Measurements from ENCODE around the gene FOSL1. TPM values are rescaled to one million over a fixed set of nuclear protein-coding genes. Genes with fewer than 3 reads are reported as not detected.

The FOSL1 gene
- polyA plus RNA-seq, 3 donors = 2.5 to 28.2 (median 2.5) TPM

GRCh38 chr11:65917434-65918210, 17.4 kb upstream of the FOSL1 start:
- no peak for DNase-seq

GRCh38 chr11:65917077-65917433, 16.9 kb upstream of the FOSL1 start:
- intact Hi-C loops (cut with micrococcal nuclease) = no loop called here
- Mint-ChIP-seq H3K4me1 (peaks cover 55% of the 10 kb centered on the region), H3K9me3 (no peaks in the 10 kb centered on the region), H3K4me3 (peak overlapping the region; percentile 37 to 51), H3K36me3 (peaks cover 12 to 15% of the 10 kb centered on the region in 2 donors), H3K27me3 (ENCODE audit: low read depth in 3 of 3) (peaks cover 0 to 2% (median 0%) of the 10 kb centered on the region in 3 donors), H3K27ac (peak overlapping the region in 4 of 7 donors; percentile 28 to 82 (median 40))
- 100% methylated on average over 2 of the region's 3 CpGs for WGBS (ENCODE audit: insufficient coverage)
- no peak for DNase-seq
- Histone ChIP-seq H3K79me2 (ENCODE audit: insufficient read depth, low read length) (peaks cover 38% of the 10 kb centered on the region), H3K36me3 (replicated peaks in 1 of 2; ENCODE audit: control insufficient read depth in 1 of 2, insufficient read depth in 2 of 2, low read length in 2 of 2) (peaks cover 2 to 5% of the 10 kb centered on the region in 2 donors), H3K4me2 (replicated peaks; ENCODE audit: extremely low read depth, low read length, poor library complexity, severe bottlenecking) (peak overlapping the region; percentile 99), H4K20me1 (ENCODE audit: insufficient read depth, low read length) (peaks cover 10% of the 10 kb centered on the region), H3K9ac (ENCODE audit: insufficient read depth, low read length, poor library complexity, severe bottlenecking) (no peak overlapping the region), H2AFZ (ENCODE audit: insufficient read depth, low read depth, low read length, poor library complexity, severe bottlenecking) (no peak overlapping the region), H3K27ac (ENCODE audit: low read depth in 1 of 2, low read length in 2 of 2) (peak overlapping the region in 1 of 2 donors; percentile 85), H3K27me3 (ENCODE audit: control insufficient read depth in 2 of 2, insufficient read depth in 2 of 2, low read length in 2 of 2) (no peaks in the 10 kb centered on the region), H3K4me1 (ENCODE audit: control insufficient read depth in 1 of 2, insufficient read depth in 2 of 2, low read length in 2 of 2) (peaks cover 58 to 64% of the 10 kb centered on the region in 2 donors), H3K4me3 (replicated peaks in 1 of 3; ENCODE audit: low read depth in 2 of 3, low read length in 3 of 3) (peak overlapping the region in 1 of 3 experiments; percentile 99), H3K9me3 (replicated peaks in 1 of 2; ENCODE audit: control insufficient read depth in 1 of 2, insufficient read depth in 1 of 2, low read length in 2 of 2) (no peaks in the 10 kb centered on the region)
- TF ChIP-seq CTCF (IDR thresholded peaks at IDR 0.05) = no peak

More at GRCh38 chr11:65917434-65918210, 17.4 kb upstream of the FOSL1 start:
- peak overlapping the region; percentile 94 for H3K9ac ChIP-seq (ENCODE audit: insufficient read depth, low read length, poor library complexity, severe bottlenecking)
- H3K4me2 ChIP-seq (replicated peaks; ENCODE audit: extremely low read depth, low read length, poor library complexity, severe bottlenecking) = peak overlapping the region; percentile 99
- peaks cover 58 to 63% of the 10 kb centered on the region in 2 donors for H3K4me1 ChIP-seq (ENCODE audit: control insufficient read depth in 1 of 2, insufficient read depth in 2 of 2, low read length in 2 of 2)
- peak overlapping the region; percentile 93 to 99 (median 98) for H3K4me3 ChIP-seq (replicated peaks in 1 of 3; ENCODE audit: low read depth in 2 of 3, low read length in 3 of 3)
- peaks cover 10% of the 10 kb centered on the region for H4K20me1 ChIP-seq (ENCODE audit: insufficient read depth, low read length)
- peaks cover 58% of the 10 kb centered on the region for H3K4me1 Mint-ChIP-seq
- H3K9me3 ChIP-seq (replicated peaks in 1 of 2; ENCODE audit: control insufficient read depth in 1 of 2, insufficient read depth in 1 of 2, low read length in 2 of 2) = no peaks in the 10 kb centered on the region
- H3K27ac ChIP-seq (ENCODE audit: low read depth in 1 of 2, low read length in 2 of 2) = peak overlapping the region in 1 of 2 donors; percentile 94
- no peaks in the 10 kb centered on the region for H3K27me3 ChIP-seq (ENCODE audit: control insufficient read depth in 2 of 2, insufficient read depth in 2 of 2, low read length in 2 of 2)
- 97% methylated on average over 26 of the region's 35 CpGs for WGBS (ENCODE audit: insufficient coverage)
- peaks cover 5 to 10% of the 10 kb centered on the region in 2 donors for H3K36me3 ChIP-seq (replicated peaks in 1 of 2; ENCODE audit: control insufficient read depth in 1 of 2, insufficient read depth in 2 of 2, low read length in 2 of 2)
- peak overlapping the region in 6 of 7 donors; percentile 8 to 93 (median 86) for H3K27ac Mint-ChIP-seq
- H3K9me3 Mint-ChIP-seq = no peaks in the 10 kb centered on the region
- peaks cover 0 to 2% (median 0%) of the 10 kb centered on the region in 3 donors for H3K27me3 Mint-ChIP-seq (ENCODE audit: low read depth in 3 of 3)
- intact Hi-C loops (cut with micrococcal nuclease) = loop anchor here in 1 of 2 donors (2.0 kb wide), 1 partner anchor 17 kb away; the partner anchor contains the start of gene FOSL1
- H3K79me2 ChIP-seq (ENCODE audit: insufficient read depth, low read length) = peaks cover 38% of the 10 kb centered on the region
- TF ChIP-seq CTCF (IDR thresholded peaks at IDR 0.05) = no peak
- no peak overlapping the region for H2AFZ ChIP-seq (ENCODE audit: insufficient read depth, low read depth, low read length, poor library complexity, severe bottlenecking)
- peak overlapping the region; percentile 83 to 86 for H3K4me3 Mint-ChIP-seq
- peaks cover 18 to 20% of the 10 kb centered on the region in 2 donors for H3K36me3 Mint-ChIP-seq
